HG02884 (cell line): Measurements from ENCODE around the gene KCTD7.
"Not testable (repeated sequence)": the region's sequence is repeated elsewhere in the genome, so short reads cannot be mapped to it uniquely, and the experiment has no call there.

ENCODE experiments used
- ATAC-seq: cut with Tn5 transposase; IDR thresholded peaks from one replicate; pipeline ENCODE4 v1.9.1; 2021; ENCODE audit warnings: mild to moderate bottlenecking, moderate library complexity; ENCODE audit not compliant: unreplicated experiment

KCTD7 gene

GRCh38 chr7:66615699-66616098 lies 13.0 kb upstream of the KCTD7 start:
- no peak for ATAC-seq

- no peak for ATAC-seq
Observed at GRCh38 chr7:66617295-66617694, 11.4 kb upstream of the KCTD7 start.

GRCh38 chr7:66619341-66619948 lies 9.2 kb upstream of the KCTD7 start:
- ATAC-seq: not testable (repeated sequence)

GRCh38 chr7:66626331-66626934 lies 2.2 kb upstream of the KCTD7 start:
- ATAC-seq: no peak

- no peak for ATAC-seq
Observed at GRCh38 chr7:66627151-66627681, 1.5 kb upstream of the KCTD7 start.

- ATAC-seq: peak; percentile 2
Observed at GRCh38 chr7:66627881-66628360, 760 bp upstream of the KCTD7 start.

- peak; percentile 0 for ATAC-seq
Observed at GRCh38 chr7:66629222-66630062, 761 bp downstream of the KCTD7 start.

- ATAC-seq: no peak
Observed at GRCh38 chr7:66630531-66630930, 1.9 kb downstream of the KCTD7 start.

- no peak for ATAC-seq
Observed at GRCh38 chr7:66631471-66631870, 2.8 kb downstream of the KCTD7 start.

- no peak for ATAC-seq
Observed at GRCh38 chr7:66634816-66635215, 6.1 kb downstream of the KCTD7 start.

- ATAC-seq: not testable (repeated sequence)
Observed at GRCh38 chr7:66635322-66635981, 6.8 kb downstream of the KCTD7 start.

GRCh38 chr7:66635982-66636546 lies 7.4 kb downstream of the KCTD7 start:
- ATAC-seq: not testable (repeated sequence)

- no peak for ATAC-seq
Observed at GRCh38 chr7:66638309-66639099, 9.8 kb downstream of the KCTD7 start.

GRCh38 chr7:66639773-66640172 lies 11.1 kb downstream of the KCTD7 start:
- no peak for ATAC-seq

GRCh38 chr7:66640802-66641525 lies 12.3 kb downstream of the KCTD7 start:
- no peak for ATAC-seq

GRCh38 chr7:66641526-66641871 lies 12.8 kb downstream of the KCTD7 start:
- ATAC-seq: no peak

GRCh38 chr7:66642186-66642585 lies 13.5 kb downstream of the KCTD7 start:
- no peak for ATAC-seq

- ATAC-seq: no peak
Observed at GRCh38 chr7:66642932-66643331, 14.3 kb downstream of the KCTD7 start.

GRCh38 chr7:66643395-66643794 lies 14.7 kb downstream of the KCTD7 start:
- ATAC-seq: no peak
